Tibial nerve (tissue), 3 donors: ENCODE results near the gene POLR3GL.

ENCODE experiments used
- POLR2A ChIP-seq, 2 donors: fragments of 450-650 bp; IDR thresholded peaks; one replicate each; pipeline ENCODE4 v1.6.1; 2017; ENCODE audit warnings: antibody characterized with exemption in 2 of 2, mild to moderate bottlenecking in 2 of 2, moderate library complexity in 2 of 2
- TF ChIP-seq, protein P1 (sequence below), 5 experiments: fragments of 200-600 bp in 3 of 5; fragments of 450-650 bp in 2 of 5; sonication (generic) in 3 of 5; IDR thresholded peaks; one replicate each; pipeline ENCODE4 v1.5.1; 2016 to 2019; ENCODE audit warnings: antibody characterized with exemption in 5 of 5, mild to moderate bottlenecking in 3 of 5, moderate library complexity in 2 of 5

DNA sequence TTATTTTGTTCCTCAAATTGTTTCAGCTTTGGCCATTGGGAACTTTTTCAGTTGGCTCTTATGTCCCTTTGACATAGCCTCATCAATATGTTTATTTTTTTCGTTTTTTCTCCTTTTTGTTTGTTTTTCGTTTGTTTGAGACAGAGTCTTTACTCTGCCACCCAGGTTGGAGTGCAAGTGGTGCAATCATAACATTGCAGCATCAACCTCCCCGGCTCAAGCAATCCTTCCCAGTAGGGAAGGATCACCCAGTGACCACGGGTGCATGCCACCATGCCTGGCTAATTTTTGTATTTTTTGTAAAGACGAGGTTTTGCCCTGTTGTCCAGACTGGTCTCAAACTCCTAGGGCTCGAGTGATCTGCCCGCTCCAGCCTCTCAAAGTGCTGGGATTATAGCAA, 8.1 kb downstream of the POLR3GL start:
- TF ChIP-seq, protein P1, sequence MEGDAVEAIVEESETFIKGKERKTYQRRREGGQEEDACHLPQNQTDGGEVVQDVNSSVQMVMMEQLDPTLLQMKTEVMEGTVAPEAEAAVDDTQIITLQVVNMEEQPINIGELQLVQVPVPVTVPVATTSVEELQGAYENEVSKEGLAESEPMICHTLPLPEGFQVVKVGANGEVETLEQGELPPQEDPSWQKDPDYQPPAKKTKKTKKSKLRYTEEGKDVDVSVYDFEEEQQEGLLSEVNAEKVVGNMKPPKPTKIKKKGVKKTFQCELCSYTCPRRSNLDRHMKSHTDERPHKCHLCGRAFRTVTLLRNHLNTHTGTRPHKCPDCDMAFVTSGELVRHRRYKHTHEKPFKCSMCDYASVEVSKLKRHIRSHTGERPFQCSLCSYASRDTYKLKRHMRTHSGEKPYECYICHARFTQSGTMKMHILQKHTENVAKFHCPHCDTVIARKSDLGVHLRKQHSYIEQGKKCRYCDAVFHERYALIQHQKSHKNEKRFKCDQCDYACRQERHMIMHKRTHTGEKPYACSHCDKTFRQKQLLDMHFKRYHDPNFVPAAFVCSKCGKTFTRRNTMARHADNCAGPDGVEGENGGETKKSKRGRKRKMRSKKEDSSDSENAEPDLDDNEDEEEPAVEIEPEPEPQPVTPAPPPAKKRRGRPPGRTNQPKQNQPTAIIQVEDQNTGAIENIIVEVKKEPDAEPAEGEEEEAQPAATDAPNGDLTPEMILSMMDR (IDR thresholded peaks at IDR 0.05): no peak
- no peak for TF ChIP-seq POLR2A (IDR thresholded peaks at IDR 0.05)
